Ammon's horn (tissue), 1 donor: Measurements from ENCODE around the gene RAX2.
A peak's percentile ranks its signal among the peaks of the same experiment; 100 is the strongest.
"Not testable (repeated sequence)": the region's sequence is repeated elsewhere in the genome, so short reads cannot be mapped to it uniquely, and the experiment has no call there.

Source experiments
- DNase-seq: peaks from one replicate; pipeline ENCODE4 v3.0.0-alpha.2; 2016; ENCODE audit warnings: low spot score

RAX2 gene

DNA sequence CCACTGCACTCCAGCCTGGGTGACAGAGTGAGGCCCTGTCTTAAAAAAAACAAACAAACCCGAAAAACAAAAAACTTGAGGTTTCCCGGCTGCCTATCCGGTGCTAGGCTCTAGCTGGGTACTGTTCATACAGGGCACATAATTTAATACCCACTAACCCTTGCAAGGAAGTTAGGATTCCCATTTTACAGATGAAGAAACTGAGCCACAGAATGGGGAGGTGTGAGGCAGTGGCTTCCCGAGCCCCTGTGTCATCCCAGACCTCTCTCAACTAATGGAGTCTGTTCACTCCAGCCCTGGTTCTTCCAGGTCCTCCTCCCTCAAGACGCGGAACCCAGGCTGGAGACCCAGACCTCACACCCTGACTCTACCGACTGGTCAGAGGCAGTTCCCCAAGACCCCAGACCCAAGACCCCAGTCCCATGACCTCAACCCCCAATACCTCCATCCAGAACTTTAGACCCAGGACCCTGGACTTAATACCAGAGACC is 11.1 kb downstream of the RAX2 start:
- peak; percentile 14 for DNase-seq

DNA sequence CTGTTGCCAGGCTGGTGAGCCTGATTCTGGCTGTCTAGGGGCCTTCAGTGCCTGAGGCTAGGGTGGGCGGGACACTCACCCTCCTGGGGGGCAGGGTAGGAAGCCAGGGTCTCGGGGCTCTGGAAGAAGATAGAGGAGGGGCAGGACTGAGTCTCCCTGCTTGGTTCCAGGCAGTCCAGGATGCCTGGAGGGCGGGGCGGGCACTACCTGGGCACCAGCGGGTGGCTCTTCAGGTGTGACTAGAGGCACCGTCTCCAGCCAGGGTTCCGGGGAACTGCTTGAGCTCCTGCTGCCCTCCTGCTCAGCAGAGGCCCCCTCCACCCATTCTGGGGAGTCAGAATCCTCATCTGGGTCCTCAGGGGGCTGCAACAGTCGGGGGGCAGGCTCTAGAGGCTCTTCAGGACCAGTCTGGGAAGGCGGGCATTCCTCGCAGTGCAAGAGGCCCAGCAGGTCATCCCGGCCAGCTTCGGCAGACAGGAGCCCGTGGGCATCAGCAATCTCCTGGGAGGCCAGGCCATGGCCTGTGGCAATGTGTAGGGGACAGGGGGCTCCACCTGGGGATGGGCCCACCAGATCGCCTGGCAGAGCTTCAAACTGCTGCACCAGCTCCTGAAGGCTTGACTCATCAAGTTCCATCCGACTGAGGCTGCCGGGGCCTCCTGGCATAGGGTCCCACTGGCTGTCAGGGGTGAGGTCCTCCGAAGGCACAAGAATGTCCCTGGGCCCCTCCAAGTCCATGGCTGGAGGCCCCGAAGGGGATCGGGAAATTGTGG is 12.4 kb downstream of the RAX2 start:
- no peak for DNase-seq

DNA sequence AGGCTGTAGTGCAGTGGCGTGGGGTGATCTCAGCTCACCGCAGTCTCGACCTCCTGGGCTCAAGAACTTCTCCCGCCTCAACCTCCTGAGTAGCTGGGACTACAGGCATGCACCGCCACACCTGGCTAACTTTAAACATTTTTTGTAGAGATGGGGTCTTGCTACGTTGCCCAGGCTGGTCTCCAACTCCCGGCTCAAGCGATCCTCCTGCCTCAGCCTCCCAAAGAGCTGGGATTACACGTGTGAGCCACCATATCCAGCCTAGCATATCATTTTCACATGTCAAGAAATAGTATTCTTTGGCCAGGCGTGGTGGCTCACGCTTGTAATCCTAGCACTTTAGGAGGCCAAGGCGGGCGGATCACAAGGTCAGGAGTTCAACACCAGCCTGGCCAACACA is 13.7 kb downstream of the RAX2 start:
- DNase-seq, result not testable (repeated sequence)

DNA sequence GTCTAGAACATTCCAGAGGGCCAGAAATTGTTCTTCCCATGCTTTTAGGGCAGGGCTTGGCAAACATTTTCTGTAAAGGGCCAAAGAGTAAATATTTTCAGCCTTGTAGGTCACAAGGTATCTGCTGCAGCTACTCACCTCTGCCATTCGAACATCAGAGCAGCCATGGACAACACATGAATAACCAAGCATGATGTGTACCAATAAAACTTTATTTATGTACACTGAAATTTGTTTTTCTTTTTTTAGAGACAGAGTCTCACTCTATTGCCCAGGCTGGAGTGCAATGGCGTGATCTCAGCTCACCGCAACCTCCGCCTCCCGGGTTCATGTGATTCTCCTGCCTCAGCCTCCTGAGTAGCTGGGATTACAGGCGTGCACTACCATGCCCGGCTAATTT is 14.3 kb downstream of the RAX2 start:
- not testable (repeated sequence) for DNase-seq

DNA sequence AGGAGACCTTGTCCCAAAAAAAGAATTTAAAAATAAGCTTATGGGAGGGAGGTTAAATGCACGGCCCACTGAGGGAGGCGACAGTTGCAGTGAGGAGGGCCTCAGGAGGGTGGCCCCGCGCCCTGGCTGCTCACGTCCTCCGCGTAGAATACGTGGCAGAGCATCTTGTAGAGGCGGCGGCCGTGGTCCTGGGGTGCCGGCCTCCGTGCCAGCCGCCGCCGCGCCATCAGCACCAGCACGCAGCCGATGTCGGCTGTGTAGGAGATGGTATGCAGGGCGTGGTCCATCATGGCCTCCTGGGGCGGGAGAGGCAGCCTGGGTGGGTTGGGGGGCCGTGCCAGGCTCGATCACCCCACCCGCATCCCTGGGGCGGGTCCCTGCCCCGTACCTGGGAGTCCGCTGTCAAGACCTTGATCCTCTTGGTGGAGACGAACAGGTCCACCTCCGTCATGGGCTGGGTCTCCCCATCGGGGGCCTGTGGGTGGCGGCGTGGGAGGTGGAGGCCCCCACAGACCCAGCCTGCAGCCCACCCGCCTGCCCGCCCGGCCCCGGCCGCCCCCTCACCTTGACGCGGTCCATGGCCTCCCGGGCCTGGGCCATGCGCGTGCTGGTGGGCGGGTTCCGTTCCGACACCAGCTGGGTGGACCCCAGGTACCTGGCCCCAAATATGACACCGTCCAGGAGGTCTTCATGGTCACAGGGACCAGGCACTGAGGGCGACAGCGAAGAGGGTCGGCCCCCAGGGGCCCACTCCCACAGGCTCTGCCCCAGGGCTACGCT is 18.2 kb downstream of the RAX2 start:
- DNase-seq, result no peak

DNA sequence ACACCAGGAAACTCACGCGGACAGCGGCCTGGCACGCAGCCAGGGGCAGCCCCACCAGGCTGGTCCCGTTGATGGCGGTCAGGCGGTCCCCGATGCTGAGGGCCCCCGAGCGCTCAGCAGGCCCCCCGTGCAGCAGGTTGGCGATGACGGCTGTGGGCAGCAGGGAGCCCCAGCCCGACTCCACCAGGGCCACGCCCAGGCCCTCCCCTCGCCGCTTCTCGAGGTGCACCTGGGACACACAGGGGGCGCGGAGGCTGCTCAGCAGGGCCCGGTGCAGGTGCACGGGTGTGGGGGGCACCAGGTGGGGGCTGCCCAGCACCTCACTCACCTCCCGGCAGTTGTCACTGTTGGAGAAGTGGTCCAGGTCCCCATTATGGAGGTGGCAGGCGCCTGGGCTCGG is 19.5 kb downstream of the RAX2 start:
- no peak for DNase-seq

DNA sequence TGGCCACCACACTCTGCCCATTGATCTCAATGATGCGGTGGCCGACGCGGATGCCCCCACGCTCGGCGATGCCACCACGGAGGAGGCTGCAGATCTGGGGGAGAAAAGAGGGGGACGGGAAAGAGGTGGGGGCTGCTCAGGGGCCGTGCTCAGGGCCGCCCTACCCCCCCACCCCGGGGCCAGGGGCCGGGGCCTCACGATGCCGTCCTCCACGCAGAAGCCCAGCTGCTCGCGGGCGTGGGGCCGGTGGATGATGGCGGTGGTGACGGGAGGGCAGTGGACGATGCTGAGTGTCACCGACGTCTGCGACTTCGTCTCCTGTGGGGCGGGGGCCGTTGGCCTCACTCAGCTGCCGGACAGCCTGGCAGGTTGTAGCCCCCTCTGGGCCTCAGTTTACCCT is 20.8 kb downstream of the RAX2 start:
- DNase-seq, result no peak

DNA sequence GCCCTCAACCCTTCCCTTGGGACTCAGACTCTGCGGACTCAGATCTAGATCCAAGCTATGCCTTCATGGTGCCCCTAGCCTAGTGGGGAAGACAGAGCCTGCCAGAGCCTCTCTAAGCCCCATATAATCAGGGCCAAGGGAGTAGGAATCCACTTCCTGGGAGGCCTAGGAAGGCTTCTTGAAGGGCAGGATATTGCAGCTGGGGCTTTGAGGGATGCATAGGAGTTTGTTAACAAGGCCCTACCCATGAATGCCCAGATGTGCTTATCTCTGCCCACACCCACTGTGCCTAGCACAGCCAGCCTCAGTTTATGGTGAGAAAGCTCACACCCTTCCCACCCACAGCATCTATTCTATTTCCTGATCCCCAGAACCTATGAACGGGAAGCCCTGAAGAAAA is 21.8 kb downstream of the RAX2 start:
- no peak for DNase-seq

DNA sequence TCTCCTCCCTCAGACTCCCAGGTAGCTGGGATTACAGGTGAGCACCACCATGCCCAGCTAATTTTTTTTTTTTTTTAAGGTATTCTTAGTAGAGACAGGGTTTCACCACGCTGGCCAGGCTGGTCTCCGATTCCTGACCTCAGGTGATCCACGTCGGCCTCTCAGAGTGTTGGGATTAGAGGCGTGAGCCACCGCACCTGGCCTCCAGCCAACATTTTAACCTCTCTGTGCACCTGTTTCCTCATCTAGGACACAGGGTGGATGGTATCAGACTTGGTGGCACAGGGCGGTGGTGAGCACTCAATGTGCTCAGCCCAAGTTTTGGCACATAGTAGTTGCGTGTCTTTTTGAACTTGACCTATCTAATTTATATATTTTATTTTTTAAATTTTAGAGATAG is 23.1 kb downstream of the RAX2 start:
- no peak for DNase-seq

DNA sequence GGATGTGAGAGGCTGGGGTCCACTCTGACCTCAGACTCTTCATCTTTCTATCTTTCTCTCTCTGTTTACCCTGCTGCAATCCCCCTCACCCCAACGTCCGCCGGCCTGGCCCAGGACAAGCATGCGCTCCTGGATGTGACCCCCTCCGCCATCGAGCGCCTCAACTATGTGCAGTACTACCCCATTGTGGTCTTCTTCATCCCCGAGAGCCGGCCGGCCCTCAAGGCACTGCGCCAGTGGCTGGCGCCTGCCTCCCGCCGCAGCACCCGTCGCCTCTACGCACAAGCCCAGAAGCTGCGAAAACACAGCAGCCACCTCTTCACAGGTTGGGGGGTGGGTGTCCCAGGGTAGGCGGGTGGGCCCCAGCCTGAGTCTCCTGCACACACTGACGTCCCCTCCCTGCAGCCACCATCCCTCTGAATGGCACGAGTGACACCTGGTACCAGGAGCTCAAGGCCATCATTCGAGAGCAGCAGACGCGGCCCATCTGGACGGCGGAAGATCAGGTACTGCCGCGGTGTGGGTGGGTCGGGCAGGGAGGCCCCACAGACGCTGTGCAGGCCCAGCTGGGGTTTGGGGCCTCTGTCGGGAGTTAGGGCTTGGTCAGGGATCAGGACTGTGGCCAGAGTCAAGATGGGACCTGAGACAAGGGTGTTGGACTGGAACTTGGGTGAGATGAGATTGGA is 25.5 kb downstream of the RAX2 start:
- DNase-seq, result no peak

DNA sequence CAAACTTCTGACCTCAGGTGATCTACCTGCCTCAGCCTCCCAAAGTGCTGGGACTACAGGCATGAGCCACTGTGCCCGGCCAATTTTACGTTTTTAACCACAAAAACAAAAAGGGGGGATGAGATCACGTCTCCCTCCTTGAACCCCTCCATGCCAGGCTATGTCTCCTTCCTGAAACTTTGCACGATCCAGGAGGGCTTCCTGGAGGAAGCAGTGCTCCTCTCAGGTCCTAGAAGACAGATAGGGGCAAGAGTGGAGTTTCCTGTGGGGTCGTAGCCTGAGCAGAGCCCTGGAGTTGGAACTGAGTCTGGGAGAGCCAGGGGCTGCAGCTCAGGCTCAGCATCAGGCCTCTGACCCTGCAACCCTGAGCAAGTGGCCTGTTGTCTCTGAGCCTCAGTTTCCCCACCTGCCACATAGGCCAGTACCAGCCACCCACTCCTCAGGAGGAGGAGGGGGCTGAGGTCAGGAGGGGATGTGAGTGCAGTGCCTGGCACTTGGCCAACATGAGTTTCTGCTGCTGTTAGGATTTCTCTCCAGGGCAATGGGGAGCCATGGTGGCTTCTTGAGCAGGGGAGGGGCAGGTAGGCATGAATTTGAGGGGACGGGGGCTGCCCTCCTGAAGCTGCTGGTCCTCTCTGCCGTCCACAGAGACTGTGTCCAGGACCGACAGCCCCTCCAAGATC is 26.5 kb downstream of the RAX2 start:
- DNase-seq, result no peak

DNA sequence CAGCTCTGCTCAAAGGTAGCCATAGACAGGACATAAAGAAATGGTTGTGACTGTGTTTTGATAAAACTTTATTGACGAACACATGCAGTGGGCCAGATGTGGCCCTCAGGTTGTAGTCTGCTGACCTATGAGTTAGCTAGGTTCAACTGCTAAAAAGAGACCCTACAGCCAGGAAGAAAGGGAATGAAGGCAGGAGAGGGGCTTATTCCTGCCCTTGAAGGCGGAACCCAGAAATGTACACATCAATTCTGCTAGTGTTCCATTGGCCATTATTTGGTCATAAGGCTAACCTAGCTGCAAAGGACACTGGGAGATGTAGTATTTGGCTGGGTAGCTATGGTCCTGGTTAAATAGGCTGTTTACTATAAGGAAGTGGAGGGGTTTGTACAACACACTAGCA is 28.5 kb downstream of the RAX2 start:
- no peak for DNase-seq

DNA sequence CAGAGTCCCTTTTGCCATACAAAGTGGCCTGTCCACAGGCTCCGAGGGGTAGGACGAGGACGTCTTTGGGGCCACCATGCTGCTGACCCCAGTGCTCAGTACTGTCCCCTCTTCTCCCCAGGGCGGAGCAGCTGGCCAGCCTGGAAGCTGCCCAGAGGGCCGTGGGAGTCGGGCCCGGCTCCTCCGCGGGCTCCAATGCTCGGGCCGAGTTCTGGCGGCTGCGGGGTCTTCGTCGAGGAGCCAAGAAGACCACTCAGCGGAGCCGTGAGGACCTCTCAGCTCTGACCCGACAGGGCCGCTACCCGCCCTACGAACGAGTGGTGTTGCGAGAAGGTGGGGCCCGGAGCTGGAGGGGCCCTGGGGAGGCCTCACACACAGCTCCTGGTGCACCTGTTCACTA is 31.6 kb downstream of the RAX2 start:
- DNase-seq, result no peak

DNA sequence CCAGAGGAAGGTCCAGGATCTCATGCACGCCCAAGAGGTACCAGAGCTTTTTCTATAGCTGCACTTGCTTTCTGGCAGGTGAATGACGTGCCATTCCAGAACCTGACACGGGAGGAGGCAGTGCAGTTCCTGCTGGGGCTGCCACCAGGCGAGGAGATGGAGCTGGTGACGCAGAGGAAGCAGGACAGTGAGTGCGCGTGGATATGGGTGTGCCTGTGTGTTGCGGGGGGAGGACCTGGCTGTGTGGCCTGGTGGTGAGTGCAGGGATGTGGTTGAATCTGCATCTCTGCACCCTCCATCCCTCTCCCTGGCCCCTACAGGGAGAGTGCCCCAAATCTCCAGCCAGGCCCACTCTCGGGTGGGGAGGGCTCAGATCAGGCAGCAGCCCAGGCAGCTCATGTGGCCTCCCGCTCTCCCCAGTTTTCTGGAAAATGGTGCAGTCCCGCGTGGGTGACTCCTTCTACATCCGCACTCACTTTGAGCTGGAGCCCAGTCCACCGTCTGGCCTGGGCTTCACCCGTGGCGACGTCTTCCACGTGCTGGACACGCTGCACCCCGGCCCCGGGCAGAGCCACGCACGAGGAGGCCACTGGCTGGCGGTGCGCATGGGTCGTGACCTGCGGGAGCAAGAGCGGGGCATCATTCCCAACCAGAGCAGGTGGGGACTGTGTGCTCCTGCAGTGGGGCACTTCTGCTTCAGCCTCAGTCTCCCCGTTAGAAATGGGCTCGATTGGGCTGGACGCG is 33.4 kb downstream of the RAX2 start:
- DNase-seq, result no peak

DNA sequence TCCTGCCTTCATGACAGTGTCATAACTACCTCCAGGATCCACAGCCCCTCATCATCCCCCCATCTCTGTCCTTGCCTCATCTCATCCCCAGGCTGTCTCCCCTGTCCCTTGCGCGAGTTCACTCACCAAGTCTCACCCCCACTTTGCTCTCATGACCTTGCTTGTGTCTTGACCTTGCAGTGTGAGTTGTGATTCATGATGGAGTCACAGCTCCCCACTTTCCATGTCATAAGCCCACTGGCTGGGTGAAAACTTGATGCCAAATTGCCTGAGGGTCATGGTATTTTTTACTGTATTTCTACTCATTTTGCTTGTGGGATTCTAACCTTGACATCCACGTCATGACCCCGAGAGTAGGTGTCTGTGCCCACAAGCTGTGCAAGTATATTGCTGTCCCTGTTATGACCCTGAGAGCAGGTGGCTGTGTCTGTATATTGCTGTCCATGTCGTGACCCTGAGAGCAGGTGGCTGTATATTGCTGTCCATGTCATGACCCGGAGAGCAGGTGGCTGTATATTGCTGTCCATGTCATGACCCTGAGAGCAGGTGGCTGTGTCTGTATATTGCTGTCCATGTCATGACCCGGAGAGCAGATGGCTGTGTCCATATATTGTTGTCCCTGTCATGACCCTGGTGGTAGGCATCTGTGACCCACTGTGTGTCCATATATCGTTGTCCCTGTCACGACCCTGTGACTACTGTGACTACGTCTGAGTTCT is 34.4 kb downstream of the RAX2 start:
- DNase-seq, result no peak

DNA sequence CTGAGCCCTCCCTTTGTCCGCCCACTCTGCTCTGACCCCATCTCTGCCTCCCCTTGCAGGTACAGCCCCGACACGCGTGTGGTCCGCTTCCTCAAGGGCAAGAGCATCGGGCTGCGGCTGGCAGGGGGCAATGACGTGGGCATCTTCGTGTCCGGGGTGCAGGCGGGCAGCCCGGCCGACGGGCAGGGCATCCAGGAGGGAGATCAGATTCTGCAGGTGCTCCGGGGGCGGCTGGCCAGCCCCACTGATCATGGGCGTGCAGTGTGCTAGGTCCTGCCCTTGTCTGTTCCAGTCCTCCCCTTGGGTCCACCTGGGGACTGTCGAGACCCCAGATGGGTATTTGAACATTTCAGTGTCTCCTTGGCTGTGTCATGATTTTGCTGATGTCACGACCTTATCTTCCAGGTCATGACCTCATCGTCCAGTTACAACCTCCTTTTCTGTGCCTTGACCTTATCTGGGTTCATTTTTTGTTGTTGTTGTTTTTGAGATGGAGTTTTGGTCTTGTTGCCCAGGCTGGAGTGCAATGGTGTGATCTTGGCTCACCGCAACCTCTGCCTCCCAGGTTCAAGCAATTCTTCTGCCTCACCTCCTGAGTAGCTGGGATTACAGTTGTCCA is 35.8 kb downstream of the RAX2 start:
- DNase-seq, result no peak

DNA sequence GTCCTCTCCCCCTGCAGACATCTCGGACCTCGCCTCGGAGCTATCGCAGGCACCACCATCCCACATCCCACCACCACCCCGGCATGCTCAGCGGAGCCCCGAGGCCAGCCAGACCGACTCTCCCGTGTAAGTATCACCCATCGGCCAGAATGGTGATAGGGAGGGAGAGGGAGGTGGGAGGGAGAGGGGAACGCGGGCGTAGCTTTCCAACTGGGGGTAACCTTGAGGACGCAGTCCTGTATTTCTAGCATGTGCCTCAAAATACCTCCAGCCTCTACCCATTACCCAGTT is 37.8 kb downstream of the RAX2 start:
- DNase-seq, result no peak

DNA sequence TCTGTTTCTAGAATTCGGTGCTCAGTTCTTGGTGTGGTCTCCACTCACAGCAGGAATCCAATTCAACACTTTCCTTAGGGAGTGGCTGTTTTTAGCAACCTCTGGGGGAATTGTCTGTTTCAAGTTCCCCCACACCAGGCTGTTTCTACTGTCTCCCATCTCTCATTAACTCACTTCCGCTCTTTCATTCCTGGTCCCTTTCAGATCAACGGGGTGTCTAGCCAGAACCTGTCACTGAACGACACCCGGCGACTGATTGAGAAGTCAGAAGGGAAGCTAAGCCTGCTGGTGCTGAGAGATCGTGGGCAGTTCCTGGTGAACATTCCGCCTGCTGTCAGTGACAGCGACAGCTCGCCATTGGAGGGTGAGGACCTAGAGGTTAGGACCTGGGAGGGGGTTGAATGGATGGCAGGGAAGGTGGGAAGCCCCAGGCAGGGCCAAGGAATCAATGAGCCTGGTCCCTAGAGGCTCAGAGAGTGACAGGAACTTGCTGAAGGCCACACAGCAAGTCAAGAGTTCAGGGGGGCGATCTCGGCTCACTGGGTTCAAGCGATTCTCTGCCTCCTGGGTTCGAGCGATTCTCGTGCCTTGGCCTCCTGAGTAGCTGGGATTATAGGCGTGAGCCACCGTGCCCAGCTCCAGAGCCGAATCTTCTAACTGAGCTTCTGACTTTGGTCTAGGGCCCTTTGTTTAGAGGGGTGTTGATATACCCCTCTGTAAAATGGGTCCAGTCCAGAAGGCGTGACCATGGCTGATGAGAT is 38.3 kb downstream of the RAX2 start:
- DNase-seq, result no peak

DNA sequence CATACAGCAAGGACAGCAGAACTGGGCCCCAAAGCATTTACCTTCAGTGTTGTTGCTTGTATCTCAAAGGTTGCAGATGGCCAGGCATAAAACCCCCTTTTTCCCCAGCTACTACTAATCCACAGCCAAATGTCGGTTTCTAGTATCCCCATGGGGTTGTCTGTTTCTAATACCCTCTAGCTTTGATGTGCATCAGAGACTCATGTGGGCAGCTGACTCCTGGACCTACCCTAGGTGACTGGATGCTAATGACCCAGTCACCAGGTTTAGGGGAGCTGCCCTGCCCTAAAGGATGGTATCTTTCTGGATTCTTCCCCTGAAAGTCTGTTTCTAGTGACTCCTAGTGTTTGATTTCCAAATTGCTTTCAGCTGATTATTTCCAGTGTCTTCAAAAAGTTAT is 39.9 kb downstream of the RAX2 start:
- DNase-seq, result no peak

DNA sequence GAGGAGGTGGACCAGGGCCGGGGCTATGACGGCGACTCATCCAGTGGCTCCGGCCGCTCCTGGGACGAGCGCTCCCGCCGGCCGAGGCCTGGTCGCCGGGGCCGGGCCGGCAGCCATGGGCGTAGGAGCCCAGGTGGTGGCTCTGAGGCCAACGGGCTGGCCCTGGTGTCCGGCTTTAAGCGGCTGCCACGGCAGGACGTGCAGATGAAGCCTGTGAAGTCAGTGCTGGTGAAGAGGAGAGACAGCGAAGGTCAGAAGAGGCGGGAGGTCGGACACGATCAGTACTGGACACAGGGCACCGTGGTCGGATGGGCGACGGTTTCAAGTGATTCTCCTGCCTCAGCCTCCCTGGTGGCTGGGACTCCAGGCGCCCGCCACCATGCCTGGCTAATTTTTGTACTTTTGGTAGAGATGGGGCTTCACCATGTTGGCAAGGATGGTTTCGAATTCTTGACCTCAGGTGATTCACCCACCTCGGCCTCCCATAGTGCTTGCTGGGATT is 41.5 kb downstream of the RAX2 start:
- no peak for DNase-seq
